ENCODE measurements around the gene SLC6A15. TPM values are rescaled to one million over a fixed set of nuclear protein-coding genes. Genes with fewer than 3 reads are reported as not detected.

The SLC6A15 gene
- total RNA-seq, 1 donor from 2014 or later = 13.7 TPM

Other genes with a start within 250 kb of the SLC6A15 start
- 3.4 TPM for gene TSPAN19, start 123.5 kb upstream of the SLC6A15 start, total RNA-seq (ENCODE audit: insufficient read depth, low replicate concordance)
- 30.8 TPM for gene LRRIQ1, start 123.6 kb upstream of the SLC6A15 start, total RNA-seq (ENCODE audit: insufficient read depth, low replicate concordance)

Data from umbilical cord (tissue), 1 donor.